ENCODE measurements around the gene TPPP.

The TPPP gene

DNA sequence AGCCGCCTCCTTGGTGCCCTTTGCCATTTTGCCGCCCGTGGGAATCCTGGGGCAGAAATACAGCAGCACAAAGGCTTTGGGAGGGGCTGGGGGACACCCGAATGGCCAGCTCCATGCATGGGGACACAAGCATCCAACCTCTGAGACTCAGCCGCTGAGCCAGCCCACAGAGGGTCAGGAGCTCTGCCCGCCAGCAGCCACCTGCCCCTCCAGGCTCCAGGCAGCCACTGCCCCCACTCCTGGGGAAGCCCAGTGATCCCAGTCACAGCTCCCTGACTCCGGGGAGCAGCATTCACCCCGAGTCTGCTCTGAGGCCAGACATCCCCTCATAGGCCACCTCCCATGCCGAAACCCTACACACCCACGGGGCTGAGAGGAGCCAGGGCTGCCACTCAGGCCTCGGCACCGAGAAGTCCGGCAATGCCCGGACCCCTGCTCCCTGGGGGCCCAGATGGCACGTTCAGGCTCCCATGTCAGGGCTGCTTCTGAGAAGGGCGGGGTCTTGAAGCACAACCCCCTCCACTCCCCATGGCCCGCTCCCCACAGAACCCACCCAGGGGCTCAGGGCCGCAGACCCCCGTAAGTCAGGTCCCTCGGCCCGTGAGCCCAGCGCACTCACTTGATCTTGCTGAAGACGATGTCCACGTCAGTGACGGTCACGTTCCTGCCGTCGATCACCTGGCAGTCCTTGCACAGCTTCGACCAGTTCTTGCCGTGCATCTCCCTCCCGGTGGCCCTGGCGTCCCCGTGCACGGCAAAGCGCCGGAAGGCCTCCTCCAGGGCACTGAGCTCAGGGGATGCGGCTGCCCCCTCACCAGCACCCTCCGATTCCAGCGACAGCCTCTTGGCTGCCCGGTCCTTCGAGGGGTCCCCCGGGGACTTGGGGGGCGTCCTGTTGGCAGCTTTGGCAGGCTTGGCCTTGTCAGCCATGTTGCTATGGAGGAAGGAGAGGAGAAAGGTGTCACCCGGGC is 15.7 kb downstream of the TPPP start:
- DNase-seq (ENCODE audit: low read depth), result no peak

- no peak for DNase-seq (ENCODE audit: low read depth)
These were observed 16.5 kb downstream of the TPPP start for GRCh38 chr5:676699-677076.

GRCh38 chr5:675871-676698 is 17.1 kb downstream of the TPPP start:
- DNase-seq (ENCODE audit: low read depth), result no peak

DNA sequence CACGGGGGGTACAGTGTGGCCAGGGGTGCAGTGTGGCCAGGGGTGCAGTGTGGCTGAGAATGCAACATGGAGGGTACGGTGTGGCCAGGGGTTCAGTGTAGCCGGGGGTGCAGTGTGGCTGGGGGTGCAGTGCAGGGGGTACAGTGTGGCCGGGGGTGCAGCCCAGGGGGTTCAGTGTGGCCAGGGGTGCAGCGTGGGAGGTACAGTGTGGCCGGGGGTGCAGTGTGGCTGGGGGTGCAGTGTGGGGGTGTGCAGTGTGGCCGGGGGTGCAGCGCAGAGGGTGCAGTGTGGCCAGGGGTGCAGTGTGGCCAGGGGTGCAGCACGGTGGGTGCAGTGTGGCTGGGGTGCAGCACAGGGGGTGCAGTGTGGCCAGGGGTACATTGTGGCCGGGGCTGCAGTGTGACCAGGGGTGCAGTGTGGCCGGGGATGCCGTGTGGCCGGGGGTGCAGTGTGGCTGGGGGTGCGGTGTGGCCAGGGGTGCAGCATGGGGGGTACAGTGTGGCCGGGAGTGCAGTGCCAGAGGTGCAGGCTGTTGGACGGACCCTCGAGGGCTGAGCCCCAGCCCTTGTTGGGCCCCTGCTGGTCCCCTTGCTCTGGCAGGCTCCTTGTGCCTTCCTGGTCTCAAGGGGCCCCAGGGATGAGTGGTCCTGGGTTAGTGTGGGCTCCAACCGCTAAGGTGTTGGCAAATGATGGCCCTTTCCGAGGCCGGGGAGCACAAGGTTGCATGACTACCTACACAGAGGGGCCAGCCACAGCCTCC is 17.9 kb downstream of the TPPP start:
- DNase-seq (ENCODE audit: low read depth), result no peak

GRCh38 chr5:674630-675011 is 18.5 kb downstream of the TPPP start:
- DNase-seq (ENCODE audit: low read depth), result no peak

DNA sequence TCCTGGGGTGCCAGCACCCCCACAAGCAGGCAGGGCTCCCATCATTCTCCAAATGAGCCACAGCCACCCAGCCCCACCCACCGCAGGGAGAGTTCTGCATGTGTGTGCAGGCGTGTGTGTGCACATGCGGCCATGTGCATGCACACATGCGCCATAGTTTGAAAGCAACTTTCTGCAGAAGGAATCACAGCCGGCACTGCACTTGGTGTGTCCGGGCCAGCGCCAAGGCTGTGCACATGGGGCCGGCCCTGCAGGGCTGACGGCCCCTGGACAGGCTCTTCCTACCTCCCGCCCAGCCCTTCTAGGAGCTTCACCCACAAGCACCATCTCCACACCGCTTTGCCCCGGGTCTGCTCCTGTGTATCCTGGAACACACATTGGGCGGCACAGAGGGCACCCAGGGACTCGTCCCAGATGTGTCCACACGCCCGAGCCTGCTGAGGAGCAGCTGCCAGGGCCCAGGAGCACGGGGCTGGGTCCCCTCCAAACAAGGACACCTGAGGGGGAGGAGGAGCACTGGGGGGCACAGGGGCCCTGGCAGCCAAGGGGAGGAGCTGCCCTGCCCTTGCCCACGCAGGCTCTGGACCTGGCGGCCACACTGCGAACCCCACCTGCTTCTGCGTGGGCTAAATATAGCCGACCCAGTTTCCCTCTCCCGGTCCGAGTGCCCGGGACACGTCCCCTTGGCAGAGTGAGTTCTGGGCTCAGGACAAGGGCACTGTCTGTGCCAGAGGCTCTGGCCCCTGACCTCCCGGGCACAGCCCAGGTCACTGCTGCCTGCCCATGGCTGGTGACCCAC is 19.1 kb downstream of the TPPP start:
- no peak for DNase-seq (ENCODE audit: low read depth)

DNA sequence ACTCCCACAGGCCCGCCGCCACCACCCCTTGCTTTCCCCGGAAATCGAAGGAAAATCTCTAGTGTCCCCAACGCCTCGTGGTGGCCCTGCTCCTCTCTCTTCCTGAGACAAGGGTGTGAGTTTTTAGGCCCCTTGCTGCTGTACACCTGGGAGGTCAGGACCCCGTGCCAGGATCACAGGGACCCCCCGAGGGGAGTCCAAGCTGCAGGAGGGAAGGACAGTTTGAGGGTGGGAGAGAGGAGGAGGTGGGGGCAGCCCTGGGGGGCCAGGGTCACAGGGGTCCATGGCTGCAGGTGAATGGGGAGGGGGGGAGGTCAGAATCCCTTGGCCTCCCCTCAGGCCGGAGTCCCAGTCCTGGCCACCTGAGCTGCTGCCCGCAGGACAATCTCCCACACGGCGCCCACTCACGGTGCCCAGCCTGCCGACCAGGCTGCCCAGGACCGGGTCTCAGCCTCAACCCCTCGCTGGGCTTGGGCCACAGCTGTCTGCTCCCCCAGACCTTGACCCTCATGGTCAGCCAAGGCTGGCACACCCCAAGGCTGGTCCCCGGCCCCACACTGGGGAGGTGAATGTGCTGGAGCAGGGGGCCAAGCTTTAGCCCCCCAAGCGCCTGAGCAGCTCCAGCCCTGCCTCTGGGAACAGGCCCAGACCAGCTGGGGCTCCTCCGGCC is 19.9 kb downstream of the TPPP start:
- DNase-seq (ENCODE audit: low read depth), result no peak

DNA sequence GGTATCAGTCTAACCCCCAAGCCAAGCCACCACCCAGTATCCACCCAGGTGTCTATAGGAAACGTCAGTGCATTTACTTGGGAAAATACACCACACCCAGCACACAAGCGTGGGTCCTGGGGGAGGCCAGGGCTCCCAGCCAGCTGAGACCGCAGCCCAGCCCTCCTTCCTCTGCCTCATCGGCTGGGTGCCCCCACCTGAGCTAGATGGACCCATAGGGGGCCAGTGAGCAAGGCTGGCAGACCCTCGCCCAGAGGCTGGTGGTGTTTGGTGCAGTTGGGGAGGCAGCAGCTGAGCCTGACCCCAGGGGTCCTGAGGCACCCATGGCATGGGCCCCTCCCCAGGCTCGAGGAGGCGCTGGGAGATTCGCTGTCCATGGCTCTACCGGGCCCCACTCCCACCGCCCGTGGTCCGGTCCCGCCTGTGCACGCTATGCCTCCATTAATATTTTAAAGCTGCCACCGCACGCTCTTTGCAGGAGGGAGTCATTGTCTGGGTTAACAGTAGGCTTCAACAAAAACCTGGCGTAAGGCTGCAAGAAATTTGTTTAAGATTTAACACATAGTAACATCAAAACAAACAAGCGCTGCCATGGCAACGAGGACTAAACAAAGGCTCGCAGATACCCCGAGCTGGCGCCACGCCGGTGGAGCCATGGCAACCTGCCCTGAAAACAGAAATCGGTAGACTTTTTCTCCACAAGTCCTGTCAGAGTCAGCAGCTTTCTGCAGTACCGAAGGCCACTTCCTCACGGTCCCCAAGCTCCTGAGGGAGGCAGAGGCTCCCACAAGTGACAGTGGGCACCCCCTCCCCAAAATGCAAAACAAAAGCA is 20.6 kb downstream of the TPPP start:
- peak; percentile 39 for DNase-seq (ENCODE audit: low read depth)

DNA sequence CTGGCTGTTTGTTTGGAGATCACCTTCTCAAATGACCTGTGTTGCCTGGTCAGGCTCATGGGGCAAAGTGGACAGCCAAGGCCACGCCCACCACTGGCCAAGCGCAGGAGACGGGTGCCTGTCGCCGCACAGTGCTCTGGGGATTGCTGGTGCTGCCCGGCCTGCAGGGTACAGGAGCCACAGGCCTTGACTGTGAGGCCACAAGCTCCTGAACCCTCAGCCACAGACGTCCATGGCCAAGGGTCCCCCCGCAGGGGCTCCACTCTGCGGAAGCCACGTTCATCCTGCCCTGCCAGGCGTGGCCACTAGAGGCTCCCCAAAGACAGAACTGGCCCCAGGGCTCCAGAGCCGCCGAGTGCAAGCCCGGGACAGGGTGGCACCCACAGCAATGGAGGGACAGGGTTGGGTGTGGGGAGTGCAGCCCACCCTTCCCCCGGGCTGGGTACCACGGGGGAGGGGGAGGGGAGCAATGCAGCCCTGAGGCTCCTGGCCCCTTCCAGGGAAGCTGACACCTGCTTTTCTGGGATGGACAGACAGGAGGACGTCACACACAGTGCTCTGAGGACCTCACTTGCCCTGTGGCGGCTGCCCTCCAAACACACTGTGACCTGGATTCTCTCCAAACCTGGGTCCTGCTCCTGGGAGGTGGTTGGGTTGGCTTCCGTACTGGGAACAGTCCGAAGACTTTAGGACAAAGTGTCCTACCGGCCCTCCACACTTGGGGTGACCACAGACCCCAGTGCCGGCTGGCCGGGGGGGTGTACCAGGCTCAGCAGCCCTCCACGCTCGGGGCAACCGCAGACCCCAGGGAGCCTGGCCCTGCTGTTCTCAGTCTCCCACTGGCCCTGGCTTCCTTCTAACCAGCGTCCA is 21.5 kb downstream of the TPPP start:
- peak; percentile 56 for DNase-seq (ENCODE audit: low read depth)

DNA sequence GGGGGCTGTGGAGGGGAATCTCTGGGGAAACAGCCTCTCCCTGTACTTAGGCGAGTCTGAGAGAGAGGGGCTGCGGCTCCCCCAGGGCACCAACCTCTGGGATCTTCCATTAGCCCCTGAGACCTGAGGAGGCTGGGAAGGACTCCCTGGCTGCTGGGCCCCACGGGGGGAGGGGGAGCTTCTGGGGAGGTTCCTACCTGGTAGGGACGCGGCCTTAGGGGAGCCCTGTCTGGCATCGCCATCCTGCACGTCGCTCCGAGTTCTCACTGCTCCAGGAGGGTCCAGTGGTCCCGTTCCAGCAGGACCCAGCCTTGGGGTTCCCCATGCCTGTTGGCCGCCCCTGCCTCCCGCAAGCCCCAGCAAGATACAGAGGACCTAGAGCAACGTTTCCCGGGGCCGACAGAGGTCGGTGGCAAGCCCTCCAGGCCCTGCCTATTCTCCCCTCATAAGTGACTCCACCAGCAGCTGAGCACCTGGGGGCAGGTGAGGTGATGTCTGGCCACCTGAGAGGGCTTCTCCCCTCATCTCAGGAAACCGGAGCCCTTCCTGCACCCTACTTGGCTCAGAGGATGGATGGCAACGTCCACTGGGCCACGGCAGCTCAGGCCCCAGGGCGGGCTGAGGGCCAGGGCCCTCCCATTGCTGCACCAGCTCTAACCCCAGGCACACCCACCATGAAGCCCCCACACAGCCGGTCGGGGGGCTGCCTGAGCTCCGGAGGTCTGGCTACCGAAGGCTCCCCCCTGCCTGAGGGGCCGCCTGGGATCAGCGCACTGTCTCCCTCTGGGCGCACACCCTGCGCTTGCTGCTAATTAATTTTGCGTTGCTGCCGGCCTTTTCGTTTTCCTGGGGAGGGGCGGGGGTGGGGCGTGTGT is 22.5 kb downstream of the TPPP start:
- DNase-seq (ENCODE audit: low read depth), result no peak

DNA sequence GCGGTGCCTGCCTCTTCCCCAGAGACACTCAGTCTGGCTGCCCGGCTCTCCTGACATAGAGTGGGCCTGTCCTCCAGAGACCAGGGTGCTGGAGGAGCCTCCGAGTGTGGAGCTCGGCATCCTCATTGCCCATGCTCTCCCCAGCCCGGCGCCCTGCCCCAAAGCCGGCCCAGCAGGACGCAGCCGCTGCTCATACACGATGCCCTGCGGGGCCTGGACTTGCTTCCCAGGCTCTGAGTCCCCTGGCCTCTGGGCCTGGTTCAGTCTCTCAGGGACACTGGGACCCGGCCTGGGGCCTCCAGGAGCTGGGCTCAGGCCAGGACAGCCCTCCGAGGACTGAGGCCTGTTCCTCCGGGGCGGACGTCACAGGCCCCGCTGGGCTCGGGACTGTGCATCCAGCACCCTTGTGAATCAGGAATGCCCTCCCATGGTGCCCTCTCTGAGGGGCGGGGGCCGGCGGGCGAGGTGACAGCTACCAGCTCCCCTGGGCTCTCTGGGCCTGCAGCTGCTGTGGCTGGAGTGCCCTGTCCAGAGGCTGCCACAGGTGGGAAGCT is 23.2 kb downstream of the TPPP start:
- no peak for DNase-seq (ENCODE audit: low read depth)

DNA sequence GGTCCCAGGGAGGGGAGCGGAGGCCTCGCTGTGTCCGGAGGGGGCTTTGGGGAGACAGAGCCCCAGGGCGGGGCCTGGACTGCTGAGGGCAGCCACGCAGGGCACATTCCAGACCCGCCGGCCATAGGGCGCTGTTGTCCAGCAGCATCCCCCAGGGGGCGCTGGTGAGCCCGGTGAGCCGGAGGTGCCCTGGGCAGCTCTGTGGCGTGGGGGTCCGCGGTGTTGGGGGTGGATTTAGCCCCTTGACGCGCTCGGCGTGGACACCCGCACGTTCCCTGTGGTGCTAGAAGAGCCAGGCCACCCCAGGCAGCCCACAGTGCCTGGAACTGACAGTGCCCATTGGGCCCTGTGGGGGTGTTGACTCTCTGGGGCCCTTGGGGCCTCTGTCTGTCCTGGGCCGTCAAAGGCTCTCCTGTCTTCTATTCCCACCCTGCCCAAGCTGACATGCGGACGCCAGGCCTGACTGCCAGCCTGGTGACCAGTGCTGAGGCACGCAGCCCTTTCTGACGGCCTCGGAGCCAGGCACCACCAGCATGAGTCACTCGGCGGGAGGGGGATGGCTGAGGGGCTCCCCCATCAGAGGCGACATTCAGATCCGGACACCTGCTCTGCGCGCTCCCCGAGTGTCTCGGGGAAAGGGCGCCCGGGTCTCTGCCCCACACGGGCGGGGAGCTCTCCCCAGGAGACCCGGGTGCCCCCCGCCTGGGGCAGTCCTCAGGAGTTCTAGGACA is 23.9 kb downstream of the TPPP start:
- peak; percentile 40 for DNase-seq (ENCODE audit: low read depth)

- no peak for DNase-seq (ENCODE audit: low read depth)
These were observed 24.7 kb downstream of the TPPP start for GRCh38 chr5:668283-668995.

DNA sequence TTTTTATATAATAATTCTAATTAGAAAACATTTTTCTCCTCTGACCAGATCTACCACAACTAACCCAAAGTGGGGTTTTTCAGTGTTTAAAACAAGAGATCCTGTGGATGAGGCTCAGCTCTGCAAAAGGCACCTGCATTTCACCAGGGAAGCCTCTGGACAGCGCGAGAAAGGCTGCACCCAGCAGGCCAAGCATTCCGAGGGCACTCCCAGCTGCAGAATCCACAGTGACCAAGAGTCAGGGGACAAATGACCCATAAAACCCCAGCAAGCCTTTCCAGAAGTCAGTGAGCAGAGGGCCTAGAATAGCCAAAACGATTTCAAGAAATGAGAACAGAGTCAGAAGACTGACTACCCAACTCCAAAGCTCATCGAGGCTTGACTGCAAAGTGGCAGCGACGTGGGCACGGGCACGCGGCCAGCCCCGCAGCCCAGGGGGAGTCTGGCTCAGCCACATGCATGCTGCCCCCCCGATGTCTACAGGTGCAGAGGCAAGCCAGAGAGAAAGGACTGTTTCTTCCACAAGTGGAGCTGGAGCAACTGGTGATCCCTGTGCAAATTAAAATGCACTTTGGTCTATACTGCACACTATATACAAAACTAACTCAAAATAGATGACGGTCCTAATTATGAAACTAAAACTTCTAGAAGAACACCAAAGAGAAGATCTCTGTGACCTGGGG is 26.2 kb downstream of the TPPP start:
- no peak for DNase-seq (ENCODE audit: low read depth)

GRCh38 chr5:665956-666711 is 27.0 kb downstream of the TPPP start:
- no peak for DNase-seq (ENCODE audit: low read depth)

All from activated T-cell treated with anti-CD3 and anti-CD28 coated beads for 48 hours (primary cell).